HEK293T (cell line): Measurements from ENCODE around the gene RORC.

Source experiments
- FOXA1 ChIP-seq: fragments of 450-650 bp; IDR thresholded peaks from 2 replicates; pipeline ENCODE4 v1.6.1; 2016; ENCODE audit warnings: mild to moderate bottlenecking
- FOXK2 ChIP-seq: fragments of 450-650 bp; IDR thresholded peaks from 2 replicates; pipeline ENCODE4 v1.6.1; 2016; ENCODE audit warnings: mild to moderate bottlenecking
- FOXM1 ChIP-seq: fragments of 450-650 bp; IDR thresholded peaks from 2 replicates; pipeline ENCODE4 v1.6.1; 2017; ENCODE audit warnings: mild to moderate bottlenecking, borderline replicate concordance
- ZNF384 ChIP-seq: fragments of 450-650 bp; IDR thresholded peaks from 2 replicates; pipeline ENCODE4 v1.6.1; 2016

DNA sequence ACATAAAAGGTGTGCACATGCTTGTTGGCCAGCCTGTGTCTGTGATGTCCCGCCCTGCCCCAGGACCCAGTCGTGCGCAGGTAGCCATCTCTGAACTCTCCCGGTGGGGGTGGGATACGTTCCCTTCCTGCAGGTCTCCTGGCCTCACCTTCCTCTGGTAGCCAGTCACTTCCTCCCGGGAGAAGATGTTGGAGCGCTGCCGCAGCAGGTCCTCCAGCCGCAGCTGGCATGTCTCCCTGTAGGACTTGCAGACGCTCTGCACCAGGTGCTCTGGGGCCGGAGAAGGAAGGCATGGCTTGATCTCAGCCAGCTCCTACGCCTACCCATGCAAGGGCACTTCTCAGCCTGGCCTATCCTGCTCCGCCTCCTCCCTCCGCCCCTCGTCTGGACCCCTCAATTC, 17.2 kb downstream of the RORC start:
- no peak for TF ChIP-seq FOXK2
- no peak for TF ChIP-seq FOXA1
- no peak for TF ChIP-seq FOXM1
- no peak for TF ChIP-seq ZNF384
